Left lung (tissue), 10 donors: Measurements from ENCODE around the gene PRDM2. TPM values are rescaled to one million over a fixed set of nuclear protein-coding genes. Genes with fewer than 3 reads are reported as not detected.
"Not testable (repeated sequence)": the region's sequence is repeated elsewhere in the genome, so short reads cannot be mapped to it uniquely, and the experiment has no call there.

ENCODE experiments used
- ATAC-seq: fragments of 200-7000 bp; cut with Tn5 transposase; one replicate; pipeline ENCODE4 v1.9.1; 2020; ENCODE audit warnings: moderate library complexity
- DNase-seq, 4 donors: peaks; one replicate each; pipeline ENCODE4 v3.0.0-alpha.2; 2013 to 2020
- H3K27ac ChIP-seq, 2 donors: fragments of 200-600 bp; sonication (generic) in 1 of 2; one replicate each; pipeline versions ENCODE4 v1.5.0 to v1.8.0; 2020 to 2021
- H3K27me3 ChIP-seq, 2 donors: fragments of 200-600 bp; sonication (generic) in 1 of 2; one replicate each; pipeline versions ENCODE4 v1.5.0 to v1.8.0; 2020 to 2021
- H3K36me3 ChIP-seq, 2 donors: fragments of 200-600 bp; sonication (generic) in 1 of 2; one replicate each; pipeline versions ENCODE4 v1.5.0 to v1.8.0; 2020 to 2021
- H3K4me1 ChIP-seq, 2 donors: fragments of 200-600 bp; one replicate each; pipeline ENCODE4 v1.8.0; 2021
- H3K4me3 ChIP-seq, 2 donors: fragments of 200-600 bp; sonication (generic) in 1 of 2; one replicate each; pipeline versions ENCODE4 v1.5.0 to v1.8.0; 2020 to 2021; ENCODE audit warnings: mild to moderate bottlenecking in 1 of 2
- H3K9me3 ChIP-seq, 2 donors: fragments of 200-600 bp; sonication (generic) in 1 of 2; one replicate each; pipeline versions ENCODE4 v1.5.0 to v1.8.0; 2020 to 2021
- intact Hi-C, 2 donors: fragments of 100-400 bp; cut with DNase I; formaldehyde crosslinking; loops; one replicate each; pipeline versions ENCODE4 v1.11.2 to v1.14.2; 2022
- polyA plus RNA-seq, 6 donors: library from polyadenylated mRNA; unstranded; fragments of 120-200 nt; gene quantifications; one replicate each; pipeline ENCODE4 v1.2.1, GENCODE V29; 2013; ENCODE audit not compliant: insufficient read length in 6 of 6
- total RNA-seq, 2 donors: library from RNA; stranded (reverse); fragmentation: NEBNext Ultra II Directional; extraction: Animal tissue kit (Norgen Biotek cat#: 25700); gene quantifications; one replicate each; pipeline ENCODE4 v1.2.1, GENCODE V29; 2021
- TF ChIP-seq, protein P1 (sequence below), 2 donors: fragments of 200-600 bp; sonication (generic) in 1 of 2; IDR thresholded peaks; one replicate each; pipeline versions ENCODE4 v1.5.0 to v1.8.0; 2021; ENCODE audit warnings: antibody characterized with exemption in 2 of 2
- donor health status: DM: no; HTN: yes; CAD: no.
- donor health status: DM: no; HTN: no; CAD: no.

The PRDM2 gene
- total and polyA plus RNA-seq, 8 donors, result 39.6 to 51.7 (median 44.9) TPM

GRCh38 chr1:13667691-13668090 lies 32.3 kb upstream of the PRDM2 start:
- Histone ChIP-seq H3K4me1 (peaks cover 5 to 34% of the 10 kb centered on the region in 2 donors), H3K36me3 (no peaks in the 10 kb centered on the region), H3K27ac (no peak overlapping the region), H3K27me3 (peaks cover 0 to 6% of the 10 kb centered on the region in 2 donors), H3K4me3 (no peak overlapping the region), H3K9me3 (no peaks in the 10 kb centered on the region)
- TF ChIP-seq, protein P1, sequence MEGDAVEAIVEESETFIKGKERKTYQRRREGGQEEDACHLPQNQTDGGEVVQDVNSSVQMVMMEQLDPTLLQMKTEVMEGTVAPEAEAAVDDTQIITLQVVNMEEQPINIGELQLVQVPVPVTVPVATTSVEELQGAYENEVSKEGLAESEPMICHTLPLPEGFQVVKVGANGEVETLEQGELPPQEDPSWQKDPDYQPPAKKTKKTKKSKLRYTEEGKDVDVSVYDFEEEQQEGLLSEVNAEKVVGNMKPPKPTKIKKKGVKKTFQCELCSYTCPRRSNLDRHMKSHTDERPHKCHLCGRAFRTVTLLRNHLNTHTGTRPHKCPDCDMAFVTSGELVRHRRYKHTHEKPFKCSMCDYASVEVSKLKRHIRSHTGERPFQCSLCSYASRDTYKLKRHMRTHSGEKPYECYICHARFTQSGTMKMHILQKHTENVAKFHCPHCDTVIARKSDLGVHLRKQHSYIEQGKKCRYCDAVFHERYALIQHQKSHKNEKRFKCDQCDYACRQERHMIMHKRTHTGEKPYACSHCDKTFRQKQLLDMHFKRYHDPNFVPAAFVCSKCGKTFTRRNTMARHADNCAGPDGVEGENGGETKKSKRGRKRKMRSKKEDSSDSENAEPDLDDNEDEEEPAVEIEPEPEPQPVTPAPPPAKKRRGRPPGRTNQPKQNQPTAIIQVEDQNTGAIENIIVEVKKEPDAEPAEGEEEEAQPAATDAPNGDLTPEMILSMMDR (IDR thresholded peaks at IDR 0.05), result no peak
- ATAC-seq, result no peak
- DNase-seq, result no peak
- intact Hi-C loops, result loop anchor here in 1 of 2 donors (10.0 kb wide), 1 partner anchor 157 kb away; no protein-coding TSS in a partner anchor

DNA sequence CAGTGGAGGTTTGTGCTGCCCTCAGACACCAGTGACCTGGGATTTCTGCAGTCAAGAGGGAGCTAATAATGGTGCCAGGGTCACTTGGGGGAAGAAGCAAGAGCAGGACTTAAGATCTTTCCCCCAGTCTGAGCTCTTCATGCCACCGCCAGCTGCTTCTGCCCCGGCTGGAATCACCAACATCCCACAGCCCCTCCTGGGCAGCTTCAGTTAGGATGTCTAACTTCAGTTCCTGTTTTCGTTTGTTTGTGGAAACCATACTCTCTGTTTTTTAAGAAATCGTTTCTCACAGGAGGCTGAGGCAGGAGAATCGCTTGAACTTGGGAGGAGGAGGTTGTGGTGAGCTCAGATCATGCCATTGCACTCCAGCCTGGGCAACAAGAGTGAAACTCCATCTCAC lies 25.6 kb upstream of the PRDM2 start:
- peaks cover 0 to 10% of the 10 kb centered on the region in 2 donors for H3K27me3 ChIP-seq
- H3K9me3 ChIP-seq, result no peaks in the 10 kb centered on the region
- DNase-seq, result no peak
- no peak overlapping the region for H3K27ac ChIP-seq
- TF ChIP-seq, protein P1 (IDR thresholded peaks at IDR 0.05), result no peak
- ATAC-seq, result no peak
- H3K4me3 ChIP-seq, result no peak overlapping the region
- H3K36me3 ChIP-seq, result no peaks in the 10 kb centered on the region
- intact Hi-C loops, result no loop called here
- H3K4me1 ChIP-seq, result no peaks in the 10 kb centered on the region

DNA sequence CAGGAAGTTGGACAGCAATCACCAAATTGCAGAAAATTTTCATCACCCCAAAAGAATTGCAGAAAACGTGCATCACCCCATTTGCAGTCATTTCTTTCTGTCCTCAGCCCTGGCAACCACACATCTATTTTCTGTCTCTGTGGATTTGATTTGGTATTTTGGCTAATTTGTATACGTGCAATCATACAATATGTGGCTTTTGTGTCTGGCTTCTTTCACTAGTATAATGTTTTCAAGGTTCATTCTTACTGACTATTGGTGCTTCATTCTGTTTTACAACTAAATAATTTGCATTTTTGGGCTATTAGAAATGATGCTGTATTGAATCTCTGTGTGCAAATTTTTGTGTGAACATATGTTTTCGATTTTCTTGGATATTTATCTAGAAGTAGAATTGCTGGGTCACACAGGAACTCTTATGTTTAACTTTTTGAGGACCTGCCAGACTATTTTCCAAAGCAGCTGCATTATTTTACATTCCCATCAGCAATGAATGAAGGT lies 24.8 kb upstream of the PRDM2 start:
- H3K27ac ChIP-seq, result no peak overlapping the region
- TF ChIP-seq, protein P1 (IDR thresholded peaks at IDR 0.05), result no peak
- H3K4me1 ChIP-seq, result no peaks in the 10 kb centered on the region
- peaks cover 0 to 14% of the 10 kb centered on the region in 2 donors for H3K27me3 ChIP-seq
- no peak overlapping the region for H3K4me3 ChIP-seq
- H3K36me3 ChIP-seq, result no peaks in the 10 kb centered on the region
- DNase-seq, result no peak
- H3K9me3 ChIP-seq, result no peaks in the 10 kb centered on the region
- no peak for ATAC-seq
- intact Hi-C loops, result no loop called here

DNA sequence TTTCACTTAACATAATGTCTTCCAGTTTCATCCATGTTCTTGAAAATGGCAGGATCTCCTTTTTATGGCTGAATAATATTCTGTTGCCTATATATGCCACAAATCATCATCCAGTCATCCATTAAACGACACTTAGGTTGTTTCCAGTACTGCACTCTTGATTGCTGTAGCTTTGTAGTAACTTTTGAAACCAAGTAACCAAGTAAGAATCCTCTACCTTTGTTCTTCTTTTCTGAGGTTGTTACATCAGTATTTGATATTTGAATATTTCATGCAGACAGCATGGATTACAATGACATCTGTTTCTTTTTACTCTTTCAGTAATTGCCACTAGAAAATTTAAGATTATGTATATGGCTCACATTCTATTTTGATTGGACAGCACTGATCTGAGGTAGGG lies 22.1 kb upstream of the PRDM2 start:
- intact Hi-C loops, result no loop called here
- Histone ChIP-seq H3K27ac (no peak overlapping the region), H3K4me1 (no peaks in the 10 kb centered on the region), H3K4me3 (no peak overlapping the region), H3K36me3 (no peaks in the 10 kb centered on the region), H3K9me3 (no peaks in the 10 kb centered on the region), H3K27me3 (peaks cover 0 to 14% of the 10 kb centered on the region in 2 donors)
- TF ChIP-seq, protein P1 (IDR thresholded peaks at IDR 0.05), result no peak
- DNase-seq (no peak), ATAC-seq (no peak)

DNA sequence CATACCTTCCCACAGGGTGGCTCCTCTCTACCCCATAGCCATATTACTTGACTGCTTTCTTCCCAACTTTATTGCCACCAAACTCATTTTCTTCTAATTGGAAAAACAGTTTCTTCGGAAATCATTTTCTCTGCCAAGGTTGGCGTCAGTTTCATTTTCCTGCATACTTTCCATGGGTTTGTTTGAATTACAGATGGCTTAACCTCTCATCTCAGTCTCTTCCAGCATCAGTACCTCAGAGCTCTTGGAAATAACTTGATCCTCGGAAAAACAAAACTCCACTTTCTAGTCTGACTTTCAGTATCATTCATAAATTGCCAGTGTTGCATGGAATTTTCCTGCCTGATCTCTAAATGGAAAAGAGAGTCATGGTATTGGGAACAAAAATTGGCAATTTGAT lies 20.3 kb upstream of the PRDM2 start:
- ATAC-seq (no peak), DNase-seq (no peak)
- TF ChIP-seq, protein P1 (IDR thresholded peaks at IDR 0.05), result no peak

GRCh38 chr1:13680609-13681008 lies 19.4 kb upstream of the PRDM2 start:
- H3K27ac ChIP-seq, H3K4me3 ChIP-seq, H3K9me3 ChIP-seq, intact Hi-C loops, H3K4me1 ChIP-seq, H3K36me3 ChIP-seq, ATAC-seq: not testable (repeated sequence)
- peaks cover 0 to 14% of the 10 kb centered on the region in 2 donors for H3K27me3 ChIP-seq
- peak in 1 of 4 donors; percentile 44 for DNase-seq

More for the DNA sequence above, 20.3 kb upstream of the PRDM2 start:
- H3K27me3 ChIP-seq, result peaks cover 0 to 14% of the 10 kb centered on the region in 2 donors
- no peaks in the 10 kb centered on the region for H3K36me3 ChIP-seq
- no peaks in the 10 kb centered on the region for H3K9me3 ChIP-seq
- intact Hi-C loops, result no loop called here
- no peaks in the 10 kb centered on the region for H3K4me1 ChIP-seq
- H3K27ac ChIP-seq, result no peak overlapping the region
- H3K4me3 ChIP-seq, result no peak overlapping the region
